Measurements from ENCODE around the gene DUSP22.

DNA sequence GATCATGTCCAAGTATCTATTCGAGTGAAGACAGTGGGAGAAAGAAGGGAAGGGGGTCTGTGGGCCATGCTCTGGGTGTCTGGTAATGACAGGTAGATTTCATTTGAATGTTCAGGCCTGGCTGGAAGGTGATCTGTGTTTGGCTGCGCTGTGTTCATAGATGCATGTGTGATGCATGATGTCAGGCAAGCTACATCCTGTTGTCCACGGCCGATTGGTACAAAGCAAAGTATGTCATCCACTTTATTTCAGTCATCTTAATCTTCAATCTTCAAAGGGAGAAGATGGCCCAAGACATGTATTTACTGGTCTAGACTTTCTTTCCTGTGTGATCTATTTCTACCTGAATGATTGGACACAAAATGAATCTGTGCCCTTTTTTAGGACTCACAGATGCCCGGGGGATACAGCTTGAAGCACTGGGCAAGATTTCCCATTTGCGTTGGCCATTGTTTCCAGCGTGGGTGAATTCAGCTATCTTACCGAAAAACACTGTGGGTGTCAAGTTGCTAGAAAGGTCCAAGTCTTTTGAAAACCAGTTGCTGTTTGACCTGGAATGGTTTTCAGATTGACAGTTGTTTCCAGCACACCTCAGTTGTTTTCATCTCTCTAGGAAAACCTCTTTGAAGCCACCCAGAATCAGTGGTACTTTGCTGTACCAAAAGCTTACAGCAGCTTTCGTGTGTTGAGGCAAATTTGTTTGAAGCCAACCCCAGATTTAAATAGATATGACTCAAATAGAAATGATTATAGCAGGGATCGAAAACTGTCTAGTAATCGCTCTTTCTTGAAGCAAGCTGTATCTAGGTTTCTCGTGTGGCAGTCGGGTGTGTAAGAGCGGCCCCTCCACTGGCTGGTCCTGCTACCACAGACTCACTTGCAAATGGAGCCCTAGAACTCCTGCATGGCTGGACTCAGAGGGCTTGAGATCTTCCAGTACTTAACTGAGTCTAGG, 27.2 kb downstream of the DUSP22 start:
- TF ChIP-seq CHD2 (IDR thresholded peaks at IDR 0.05; ENCODE audit: low read length, partially characterized antibody): no peak
- no peak for TF ChIP-seq POLR2AphosphoS5 (IDR thresholded peaks at IDR 0.05; ENCODE audit: low read depth, low read length)
- no peak for TF ChIP-seq RFX5 (IDR thresholded peaks at IDR 0.05; ENCODE audit: low read length)
- no peak for TF ChIP-seq RAD21 (IDR thresholded peaks at IDR 0.05; ENCODE audit: low read length)
- TF ChIP-seq, protein P1, sequence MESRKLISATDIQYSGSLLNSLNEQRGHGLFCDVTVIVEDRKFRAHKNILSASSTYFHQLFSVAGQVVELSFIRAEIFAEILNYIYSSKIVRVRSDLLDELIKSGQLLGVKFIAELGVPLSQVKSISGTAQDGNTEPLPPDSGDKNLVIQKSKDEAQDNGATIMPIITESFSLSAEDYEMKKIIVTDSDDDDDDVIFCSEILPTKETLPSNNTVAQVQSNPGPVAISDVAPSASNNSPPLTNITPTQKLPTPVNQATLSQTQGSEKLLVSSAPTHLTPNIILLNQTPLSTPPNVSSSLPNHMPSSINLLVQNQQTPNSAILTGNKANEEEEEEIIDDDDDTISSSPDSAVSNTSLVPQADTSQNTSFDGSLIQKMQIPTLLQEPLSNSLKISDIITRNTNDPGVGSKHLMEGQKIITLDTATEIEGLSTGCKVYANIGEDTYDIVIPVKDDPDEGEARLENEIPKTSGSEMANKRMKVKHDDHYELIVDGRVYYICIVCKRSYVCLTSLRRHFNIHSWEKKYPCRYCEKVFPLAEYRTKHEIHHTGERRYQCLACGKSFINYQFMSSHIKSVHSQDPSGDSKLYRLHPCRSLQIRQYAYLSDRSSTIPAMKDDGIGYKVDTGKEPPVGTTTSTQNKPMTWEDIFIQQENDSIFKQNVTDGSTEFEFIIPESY (IDR thresholded peaks at IDR 0.05; ENCODE audit: borderline replicate concordance, low read depth): no peak
- TF ChIP-seq, protein P2, sequence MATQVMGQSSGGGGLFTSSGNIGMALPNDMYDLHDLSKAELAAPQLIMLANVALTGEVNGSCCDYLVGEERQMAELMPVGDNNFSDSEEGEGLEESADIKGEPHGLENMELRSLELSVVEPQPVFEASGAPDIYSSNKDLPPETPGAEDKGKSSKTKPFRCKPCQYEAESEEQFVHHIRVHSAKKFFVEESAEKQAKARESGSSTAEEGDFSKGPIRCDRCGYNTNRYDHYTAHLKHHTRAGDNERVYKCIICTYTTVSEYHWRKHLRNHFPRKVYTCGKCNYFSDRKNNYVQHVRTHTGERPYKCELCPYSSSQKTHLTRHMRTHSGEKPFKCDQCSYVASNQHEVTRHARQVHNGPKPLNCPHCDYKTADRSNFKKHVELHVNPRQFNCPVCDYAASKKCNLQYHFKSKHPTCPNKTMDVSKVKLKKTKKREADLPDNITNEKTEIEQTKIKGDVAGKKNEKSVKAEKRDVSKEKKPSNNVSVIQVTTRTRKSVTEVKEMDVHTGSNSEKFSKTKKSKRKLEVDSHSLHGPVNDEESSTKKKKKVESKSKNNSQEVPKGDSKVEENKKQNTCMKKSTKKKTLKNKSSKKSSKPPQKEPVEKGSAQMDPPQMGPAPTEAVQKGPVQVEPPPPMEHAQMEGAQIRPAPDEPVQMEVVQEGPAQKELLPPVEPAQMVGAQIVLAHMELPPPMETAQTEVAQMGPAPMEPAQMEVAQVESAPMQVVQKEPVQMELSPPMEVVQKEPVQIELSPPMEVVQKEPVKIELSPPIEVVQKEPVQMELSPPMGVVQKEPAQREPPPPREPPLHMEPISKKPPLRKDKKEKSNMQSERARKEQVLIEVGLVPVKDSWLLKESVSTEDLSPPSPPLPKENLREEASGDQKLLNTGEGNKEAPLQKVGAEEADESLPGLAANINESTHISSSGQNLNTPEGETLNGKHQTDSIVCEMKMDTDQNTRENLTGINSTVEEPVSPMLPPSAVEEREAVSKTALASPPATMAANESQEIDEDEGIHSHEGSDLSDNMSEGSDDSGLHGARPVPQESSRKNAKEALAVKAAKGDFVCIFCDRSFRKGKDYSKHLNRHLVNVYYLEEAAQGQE (IDR thresholded peaks at IDR 0.05; ENCODE audit: low read depth, low read length): no peak
- TF ChIP-seq, protein P3, sequence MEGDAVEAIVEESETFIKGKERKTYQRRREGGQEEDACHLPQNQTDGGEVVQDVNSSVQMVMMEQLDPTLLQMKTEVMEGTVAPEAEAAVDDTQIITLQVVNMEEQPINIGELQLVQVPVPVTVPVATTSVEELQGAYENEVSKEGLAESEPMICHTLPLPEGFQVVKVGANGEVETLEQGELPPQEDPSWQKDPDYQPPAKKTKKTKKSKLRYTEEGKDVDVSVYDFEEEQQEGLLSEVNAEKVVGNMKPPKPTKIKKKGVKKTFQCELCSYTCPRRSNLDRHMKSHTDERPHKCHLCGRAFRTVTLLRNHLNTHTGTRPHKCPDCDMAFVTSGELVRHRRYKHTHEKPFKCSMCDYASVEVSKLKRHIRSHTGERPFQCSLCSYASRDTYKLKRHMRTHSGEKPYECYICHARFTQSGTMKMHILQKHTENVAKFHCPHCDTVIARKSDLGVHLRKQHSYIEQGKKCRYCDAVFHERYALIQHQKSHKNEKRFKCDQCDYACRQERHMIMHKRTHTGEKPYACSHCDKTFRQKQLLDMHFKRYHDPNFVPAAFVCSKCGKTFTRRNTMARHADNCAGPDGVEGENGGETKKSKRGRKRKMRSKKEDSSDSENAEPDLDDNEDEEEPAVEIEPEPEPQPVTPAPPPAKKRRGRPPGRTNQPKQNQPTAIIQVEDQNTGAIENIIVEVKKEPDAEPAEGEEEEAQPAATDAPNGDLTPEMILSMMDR (IDR thresholded peaks at IDR 0.05): no peak
- TF ChIP-seq EP300 (IDR thresholded peaks at IDR 0.05; ENCODE audit: borderline replicate concordance in 1 of 2, low read depth in 1 of 2, low read length in 1 of 2): no peak
- TF ChIP-seq EZH2phosphoT487 (IDR thresholded peaks at IDR 0.05; ENCODE audit: borderline replicate concordance, low read depth): no peak
- no peak for TF ChIP-seq GABPA (IDR thresholded peaks at IDR 0.05; ENCODE audit: low read depth)
- TF ChIP-seq RCOR1 (IDR thresholded peaks at IDR 0.05; ENCODE audit: low read length): no peak
- TF ChIP-seq SMC3 (IDR thresholded peaks at IDR 0.05; ENCODE audit: low read depth, low read length): no peak
- TF ChIP-seq, protein P4, sequence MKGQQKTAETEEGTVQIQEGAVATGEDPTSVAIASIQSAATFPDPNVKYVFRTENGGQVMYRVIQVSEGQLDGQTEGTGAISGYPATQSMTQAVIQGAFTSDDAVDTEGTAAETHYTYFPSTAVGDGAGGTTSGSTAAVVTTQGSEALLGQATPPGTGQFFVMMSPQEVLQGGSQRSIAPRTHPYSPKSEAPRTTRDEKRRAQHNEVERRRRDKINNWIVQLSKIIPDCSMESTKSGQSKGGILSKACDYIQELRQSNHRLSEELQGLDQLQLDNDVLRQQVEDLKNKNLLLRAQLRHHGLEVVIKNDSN (IDR thresholded peaks at IDR 0.05; ENCODE audit: borderline replicate concordance, low read depth): no peak
- TF ChIP-seq, protein P5, sequence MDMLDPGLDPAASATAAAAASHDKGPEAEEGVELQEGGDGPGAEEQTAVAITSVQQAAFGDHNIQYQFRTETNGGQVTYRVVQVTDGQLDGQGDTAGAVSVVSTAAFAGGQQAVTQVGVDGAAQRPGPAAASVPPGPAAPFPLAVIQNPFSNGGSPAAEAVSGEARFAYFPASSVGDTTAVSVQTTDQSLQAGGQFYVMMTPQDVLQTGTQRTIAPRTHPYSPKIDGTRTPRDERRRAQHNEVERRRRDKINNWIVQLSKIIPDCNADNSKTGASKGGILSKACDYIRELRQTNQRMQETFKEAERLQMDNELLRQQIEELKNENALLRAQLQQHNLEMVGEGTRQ (IDR thresholded peaks at IDR 0.05; ENCODE audit: borderline replicate concordance, low read depth, low read length): no peak
